HepG2 (cell line): ENCODE results near the gene SS18L1. TPM values are rescaled to one million over a fixed set of nuclear protein-coding genes. Genes with fewer than 3 reads are reported as not detected.

Experiments
- ATF7 ChIP-seq, 2 experiments: fragments of 450-650 bp in 1 of 2; sonication (generic) in 1 of 2; formaldehyde crosslinking in 1 of 2; IDR thresholded peaks; 2 replicates each; pipeline versions ENCODE4 v1.4.0 to v1.6.1; 2016 to 2020; ENCODE audit warnings: antibody characterized with exemption in 1 of 2, mild to moderate bottlenecking in 1 of 2, missing genetic modification reagents in 1 of 2
- FOXO4 ChIP-seq: sonication (generic); formaldehyde crosslinking; conservative IDR thresholded peaks from 2 replicates; pipeline ENCODE4 v1.8.1; 2023; ENCODE audit warnings: missing genetic modification reagents
- GABPB1 ChIP-seq: IDR thresholded peaks from 2 replicates; pipeline ENCODE4 v1.6.1; 2016; ENCODE audit warnings: mild to moderate bottlenecking, missing genetic modification reagents, moderate library complexity, missing compliant biosample characterization
- HBP1 ChIP-seq: IDR thresholded peaks from 2 replicates; pipeline ENCODE4 v1.6.1; 2016; ENCODE audit warnings: low read depth, control low read depth
- HNRNPL ChIP-seq: fragments of 200-400 bp; formaldehyde crosslinking; IDR thresholded peaks from 2 replicates; pipeline ENCODE4 v1.6.1; 2017; ENCODE audit warnings: mild to moderate bottlenecking, low read depth, low read length
- IRF9 ChIP-seq: sonication (generic); formaldehyde crosslinking; IDR thresholded peaks from 2 replicates; pipeline ENCODE4 v1.8.0; 2022; ENCODE audit warnings: missing genetic modification reagents, mild to moderate bottlenecking, borderline replicate concordance
- KDM6A ChIP-seq: IDR thresholded peaks from 2 replicates; pipeline ENCODE4 v1.6.1; 2016; ENCODE audit warnings: low read depth
- MEIS2 ChIP-seq: sonication (generic); formaldehyde crosslinking; IDR thresholded peaks from 2 replicates; pipeline ENCODE4 v1.9.0; 2021; ENCODE audit warnings: mild to moderate bottlenecking, missing genetic modification reagents
- NCOR1 ChIP-seq: fragments of 200-600 bp; sonication (generic); IDR thresholded peaks from 2 replicates; pipeline ENCODE4 v1.7.0; 2017; ENCODE audit warnings: antibody characterized with exemption, low read length, borderline replicate concordance
- U2AF2 ChIP-seq: fragments of 200-400 bp; formaldehyde crosslinking; IDR thresholded peaks from 2 replicates; pipeline ENCODE4 v1.6.1; 2017; ENCODE audit warnings: low read depth, mild to moderate bottlenecking, low read length
- ZFX ChIP-seq: sonication (generic); formaldehyde crosslinking; IDR thresholded peaks from 2 replicates; pipeline ENCODE4 v1.4.0; 2020; ENCODE audit warnings: mild to moderate bottlenecking, low read depth, missing genetic modification reagents, moderate library complexity
- ZNF138 ChIP-seq: sonication (generic); formaldehyde crosslinking; IDR thresholded peaks from 2 replicates; pipeline ENCODE4 v1.5.0; 2020; ENCODE audit warnings: mild to moderate bottlenecking, low read depth, missing genetic modification reagents
- ZNF331 ChIP-seq: sonication (generic); formaldehyde crosslinking; IDR thresholded peaks from 2 replicates; pipeline ENCODE4 v1.4.0; 2020; ENCODE audit warnings: missing genetic modification reagents
- ZNF350 ChIP-seq: sonication (generic); formaldehyde crosslinking; IDR thresholded peaks from 2 replicates; pipeline ENCODE4 v1.4.0; 2020; ENCODE audit warnings: mild to moderate bottlenecking, low read depth, missing genetic modification reagents, borderline replicate concordance
- ZNF354B ChIP-seq: sonication (generic); formaldehyde crosslinking; IDR thresholded peaks from 2 replicates; pipeline ENCODE4 v1.8.0; 2022; ENCODE audit warnings: mild to moderate bottlenecking, missing genetic modification reagents
- ZNF362 ChIP-seq: sonication (generic); formaldehyde crosslinking; IDR thresholded peaks from 2 replicates; pipeline ENCODE4 v1.4.0; 2020; ENCODE audit warnings: missing genetic modification reagents, mild to moderate bottlenecking, borderline replicate concordance
- ZNF414 ChIP-seq: sonication (generic); formaldehyde crosslinking; IDR thresholded peaks from 2 replicates; pipeline ENCODE4 v1.5.0; 2020; ENCODE audit warnings: missing genetic modification reagents
- ZNF580 ChIP-seq: IDR thresholded peaks from 2 replicates; pipeline ENCODE4 v1.6.1; 2016; ENCODE audit warnings: low read depth, borderline replicate concordance
- ZSCAN20 ChIP-seq: sonication (generic); formaldehyde crosslinking; IDR thresholded peaks from 2 replicates; pipeline ENCODE4 v1.4.0; 2020; ENCODE audit warnings: missing genetic modification reagents, mild to moderate bottlenecking, borderline replicate concordance
- polyA plus RNA-seq, 8 experiments: library from polyadenylated mRNA; depleted of rRNA in 3 of 8; stranded (reverse) in 7 of 8; unstranded in 1 of 8; fragments of >200 nt; fragmentation: Illumina TruSeq in 4 of 8; extraction: Trizol in 4 of 8; gene quantifications; 2 replicates each; pipeline versions ENCODE4 v1.2.1 to v1.2.3, GENCODE V29; 2011 to 2016; ENCODE audit warnings: low read depth in 4 of 8, missing spikeins in 1 of 8, mixed read lengths in 1 of 8; ENCODE audit not compliant: insufficient read depth in 1 of 8
- total RNA-seq, 5 experiments: library from RNA; depleted of rRNA; stranded (reverse); fragments of >200 nt; fragmentation: Illumina TruSeq; extraction: Trizol; gene quantifications; 2 replicates each; pipeline ENCODE4 v1.2.3, GENCODE V29; 2016; ENCODE audit warnings: low read depth in 1 of 5

The SS18L1 gene
- total and polyA plus RNA-seq, 2 of the 13 experiments (the other 11 are each of a cell fraction or from before 2014, with no cell fraction given): 17.8 to 27.6 TPM

GRCh38 chr20:62155428-62156253 lies 12.1 kb downstream of the SS18L1 start (continued):
- TF ChIP-seq KDM6A (CRISPR knock-in tag) (peak; percentile 53; the same call in 1 of the 2 replicates), ZNF138 (CRISPR knock-in tag) (no peak), ZSCAN20 (no peak), ZNF580 (CRISPR knock-in tag) (no peak), HNRNPL (peak; percentile 63; the same call in 1 of the 2 replicates), ZFX (CRISPR knock-in tag) (peak; percentile 68), ZNF350 (CRISPR knock-in tag) (peak; percentile 42; the same call in 1 of the 2 replicates), IRF9 (CRISPR knock-in tag) (peak; percentile 46; the same call in 1 of the 2 replicates), ZNF354B (CRISPR knock-in tag) (no peak), ZNF414 (CRISPR knock-in tag) (no peak), HBP1 (peak; percentile 83; the same call in 1 of the 2 replicates), NCOR1 (peak; percentile 70; the same call in 1 of the 2 replicates), ATF7 (IDR thresholded peaks at IDR 0.05) (no peak), ATF7 (CRISPR knock-in tag; IDR thresholded peaks at IDR 0.05) (no peak), ZNF331 (peak; percentile 48; the same call in 1 of the 2 replicates), ZNF362 (CRISPR knock-in tag) (peak; percentile 71; the same call in 1 of the 2 replicates), FOXO4 (CRISPR knock-in tag) (0 out of 2 replicates have a peak, but pooled peaks have one; percentile 26), MEIS2 (peak; percentile 52; the same call in 1 of the 2 replicates), U2AF2 (peak; percentile 10; the same call in 1 of the 2 replicates), GABPB1 (CRISPR knock-in tag) (peak; percentile 49; the same call in 1 of the 2 replicates)
